Sigmoid colon (tissue), 4 donors: Measurements from ENCODE around the gene USP15.

Experiments used
- EP300 ChIP-seq, 4 donors: sonication (generic); formaldehyde crosslinking; IDR thresholded peaks; one replicate each; pipeline ENCODE4 v1.6.1; 2017; ENCODE audit warnings: antibody characterized with exemption in 4 of 4
- POLR2AphosphoS5 ChIP-seq, 4 donors: sonication (generic); formaldehyde crosslinking; IDR thresholded peaks; one replicate each; pipeline ENCODE4 v1.6.1; 2017; ENCODE audit warnings: antibody characterized with exemption in 4 of 4
- TF ChIP-seq, protein P1 (sequence below), 4 experiments: fragments of 450-650 bp in 3 of 4; fragments of 200-600 bp in 1 of 4; IDR thresholded peaks; one replicate each; pipeline ENCODE4 v1.5.1; 2016 to 2019; ENCODE audit warnings: antibody characterized with exemption in 4 of 4, mild to moderate bottlenecking in 3 of 4, moderate library complexity in 2 of 4

DNA sequence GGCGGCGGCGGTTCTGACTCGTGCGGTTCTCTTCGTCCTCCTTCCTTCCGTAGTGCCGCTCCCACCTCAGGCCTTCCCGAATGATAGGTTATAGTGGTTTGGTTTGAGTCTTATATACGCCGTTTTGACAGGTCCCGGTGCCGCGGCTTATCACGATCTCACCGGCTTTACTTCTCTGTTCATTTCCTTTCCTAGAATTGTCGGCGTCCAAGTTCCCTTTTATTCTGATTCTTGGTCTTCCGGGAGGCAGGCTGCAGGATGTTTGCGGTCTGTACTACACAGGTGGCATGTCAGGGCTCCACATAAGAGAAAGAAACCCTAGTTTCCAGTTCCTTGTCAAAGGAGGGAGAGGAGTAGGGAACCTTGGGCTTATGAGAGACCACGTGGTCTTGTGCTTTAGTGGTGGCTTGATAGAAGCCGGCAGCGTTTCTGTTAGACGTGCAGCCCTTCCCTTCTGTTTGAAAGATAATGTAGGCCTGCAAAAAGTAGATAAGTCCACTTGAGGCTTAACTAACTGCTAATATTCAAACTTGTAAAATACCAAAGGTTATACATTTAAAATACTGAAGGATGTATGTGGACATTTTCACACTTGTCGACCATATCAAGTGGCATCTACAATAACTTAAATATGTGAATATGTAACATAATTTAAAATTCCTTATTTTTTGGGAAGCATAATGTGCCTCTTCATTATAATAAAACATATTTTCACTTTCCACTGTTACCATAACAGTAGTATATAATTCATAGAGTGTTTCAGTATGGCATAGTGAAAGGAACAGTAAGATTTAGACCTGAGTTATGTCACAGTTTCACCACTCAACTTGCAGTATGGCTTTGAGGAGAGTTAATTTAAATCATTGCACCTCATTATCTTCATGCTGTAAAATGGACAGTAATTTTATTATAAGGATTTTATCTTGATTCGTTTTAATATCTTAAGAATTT is 804 bp downstream of the USP15 start:
- TF ChIP-seq EP300 (IDR thresholded peaks at IDR 0.05) (no peak), POLR2AphosphoS5 (IDR thresholded peaks at IDR 0.05) (peak in 1 of 4 donors; percentile 22)
- TF ChIP-seq, protein P1, sequence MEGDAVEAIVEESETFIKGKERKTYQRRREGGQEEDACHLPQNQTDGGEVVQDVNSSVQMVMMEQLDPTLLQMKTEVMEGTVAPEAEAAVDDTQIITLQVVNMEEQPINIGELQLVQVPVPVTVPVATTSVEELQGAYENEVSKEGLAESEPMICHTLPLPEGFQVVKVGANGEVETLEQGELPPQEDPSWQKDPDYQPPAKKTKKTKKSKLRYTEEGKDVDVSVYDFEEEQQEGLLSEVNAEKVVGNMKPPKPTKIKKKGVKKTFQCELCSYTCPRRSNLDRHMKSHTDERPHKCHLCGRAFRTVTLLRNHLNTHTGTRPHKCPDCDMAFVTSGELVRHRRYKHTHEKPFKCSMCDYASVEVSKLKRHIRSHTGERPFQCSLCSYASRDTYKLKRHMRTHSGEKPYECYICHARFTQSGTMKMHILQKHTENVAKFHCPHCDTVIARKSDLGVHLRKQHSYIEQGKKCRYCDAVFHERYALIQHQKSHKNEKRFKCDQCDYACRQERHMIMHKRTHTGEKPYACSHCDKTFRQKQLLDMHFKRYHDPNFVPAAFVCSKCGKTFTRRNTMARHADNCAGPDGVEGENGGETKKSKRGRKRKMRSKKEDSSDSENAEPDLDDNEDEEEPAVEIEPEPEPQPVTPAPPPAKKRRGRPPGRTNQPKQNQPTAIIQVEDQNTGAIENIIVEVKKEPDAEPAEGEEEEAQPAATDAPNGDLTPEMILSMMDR (IDR thresholded peaks at IDR 0.05), result no peak
